ENCODE data around the gene SLC37A3. TPM values are rescaled to one million over a fixed set of nuclear protein-coding genes. Genes with fewer than 3 reads are reported as not detected.

SLC37A3 gene
- total and polyA plus RNA-seq, 2 donors (not counting 1 experiment from before 2014, with no cell fraction given) = 53.5 to 81.7 TPM

- Histone ChIP-seq H3K4me1 (ENCODE audit: control insufficient read depth, extremely low read depth, insufficient read depth, low read length) (no peaks in the 10 kb centered on the region), H3K9me3 (ENCODE audit: control insufficient read depth, insufficient read depth, low read depth, low read length) (no peaks in the 10 kb centered on the region), H3K79me2 (ENCODE audit: control insufficient read depth, insufficient read depth, low read length) (no peaks in the 10 kb centered on the region), H3K27ac (ENCODE audit: insufficient read depth, low read length) (no peak overlapping the region), H2AFZ (ENCODE audit: low read length) (no peak overlapping the region), H3K27me3 (ENCODE audit: control insufficient read depth, insufficient read depth, low read length) (no peaks in the 10 kb centered on the region), H3K36me3 (ENCODE audit: control insufficient read depth, insufficient read depth, low read length) (no peaks in the 10 kb centered on the region), H3K4me2 (ENCODE audit: extremely low read depth, insufficient read depth, low read length) (no peak overlapping the region), H3K9ac (ENCODE audit: insufficient read depth, low read length) (no peak overlapping the region), H3K4me3 (replicated peaks in 1 of 4; ENCODE audit: control extremely low read depth in 1 of 4, insufficient read depth in 1 of 4, low read depth in 3 of 4, low read length in 4 of 4) (no peak overlapping the region), H4K20me1 (ENCODE audit: control insufficient read depth, extremely low read depth, insufficient read depth, low read length) (no peaks in the 10 kb centered on the region)
- no peak for TF ChIP-seq EZH2 (IDR thresholded peaks at IDR 0.05; ENCODE audit: low read length, missing control alignments)
- no peak for TF ChIP-seq CTCF (conservative IDR thresholded peaks at IDR 0.05 in 1 of 2, IDR thresholded peaks at IDR 0.05 in 1 of 2; ENCODE audit: low read depth in 1 of 2, low read length in 2 of 2)
- no peak for DNase-seq (ENCODE audit: low read depth in 2 of 2)
Measured at GRCh38 chr7:140439359-140439758, 41.0 kb upstream of the SLC37A3 start.

- Histone ChIP-seq H3K27me3 (ENCODE audit: control insufficient read depth, insufficient read depth, low read length) (no peaks in the 10 kb centered on the region), H3K4me3 (replicated peaks in 1 of 4; ENCODE audit: control extremely low read depth in 1 of 4, insufficient read depth in 1 of 4, low read depth in 3 of 4, low read length in 4 of 4) (peak overlapping the region in 1 of 4 experiments; percentile 27), H2AFZ (ENCODE audit: low read length) (no peak overlapping the region), H4K20me1 (ENCODE audit: control insufficient read depth, extremely low read depth, insufficient read depth, low read length) (no peaks in the 10 kb centered on the region), H3K79me2 (ENCODE audit: control insufficient read depth, insufficient read depth, low read length) (no peaks in the 10 kb centered on the region), H3K4me2 (ENCODE audit: extremely low read depth, insufficient read depth, low read length) (peak overlapping the region; percentile 64), H3K9ac (ENCODE audit: insufficient read depth, low read length) (no peak overlapping the region), H3K4me1 (ENCODE audit: control insufficient read depth, extremely low read depth, insufficient read depth, low read length) (no peaks in the 10 kb centered on the region), H3K9me3 (ENCODE audit: control insufficient read depth, insufficient read depth, low read depth, low read length) (no peaks in the 10 kb centered on the region), H3K27ac (ENCODE audit: insufficient read depth, low read length) (no peak overlapping the region), H3K36me3 (ENCODE audit: control insufficient read depth, insufficient read depth, low read length) (no peaks in the 10 kb centered on the region)
- no peak for TF ChIP-seq CTCF (conservative IDR thresholded peaks at IDR 0.05 in 1 of 2, IDR thresholded peaks at IDR 0.05 in 1 of 2; ENCODE audit: low read depth in 1 of 2, low read length in 2 of 2)
- TF ChIP-seq EZH2 (IDR thresholded peaks at IDR 0.05; ENCODE audit: low read length, missing control alignments) = no peak
- DNase-seq (ENCODE audit: low read depth in 2 of 2) = peak in 1 of 2 donors; percentile 8
Measured at GRCh38 chr7:140435252-140435895, 37.0 kb upstream of the SLC37A3 start.

- no peaks in the 10 kb centered on the region for H3K36me3 ChIP-seq (ENCODE audit: control insufficient read depth, insufficient read depth, low read length)
- no peaks in the 10 kb centered on the region for H3K4me1 ChIP-seq (ENCODE audit: control insufficient read depth, extremely low read depth, insufficient read depth, low read length)
- H4K20me1 ChIP-seq (ENCODE audit: control insufficient read depth, extremely low read depth, insufficient read depth, low read length) = no peaks in the 10 kb centered on the region
- H3K27me3 ChIP-seq (ENCODE audit: control insufficient read depth, insufficient read depth, low read length) = no peaks in the 10 kb centered on the region
- no peak overlapping the region for H2AFZ ChIP-seq (ENCODE audit: low read length)
- H3K9me3 ChIP-seq (ENCODE audit: control insufficient read depth, insufficient read depth, low read depth, low read length) = no peaks in the 10 kb centered on the region
- H3K27ac ChIP-seq (ENCODE audit: insufficient read depth, low read length) = no peak overlapping the region
- H3K9ac ChIP-seq (ENCODE audit: insufficient read depth, low read length) = no peak overlapping the region
- H3K4me3 ChIP-seq (replicated peaks in 1 of 4; ENCODE audit: control extremely low read depth in 1 of 4, insufficient read depth in 1 of 4, low read depth in 3 of 4, low read length in 4 of 4) = no peak overlapping the region
- TF ChIP-seq EZH2 (IDR thresholded peaks at IDR 0.05; ENCODE audit: low read length, missing control alignments) (no peak), CTCF (conservative IDR thresholded peaks at IDR 0.05 in 1 of 2, IDR thresholded peaks at IDR 0.05 in 1 of 2; ENCODE audit: low read depth in 1 of 2, low read length in 2 of 2) (no peak)
- no peak for DNase-seq (ENCODE audit: low read depth in 2 of 2)
- no peak overlapping the region for H3K4me2 ChIP-seq (ENCODE audit: extremely low read depth, insufficient read depth, low read length)
- no peaks in the 10 kb centered on the region for H3K79me2 ChIP-seq (ENCODE audit: control insufficient read depth, insufficient read depth, low read length)
Measured at GRCh38 chr7:140433396-140433795, 35.1 kb upstream of the SLC37A3 start.
